Right cardiac atrium (tissue), 5 donors: Measurements from ENCODE around the gene NOD2. TPM values are rescaled to one million over a fixed set of nuclear protein-coding genes. Genes with fewer than 3 reads are reported as not detected.

ENCODE experiments used
- ATAC-seq, 2 donors: fragments of 200-7000 bp; cut with Tn5 transposase; one replicate each; pipeline versions ENCODE4 v1.8.0 to v1.9.1; 2020; ENCODE audit warnings: moderate library complexity in 2 of 2, mild to moderate bottlenecking in 1 of 2
- DNase-seq, 3 donors: peaks; one replicate each; pipeline ENCODE4 v3.0.0-alpha.2; 2020
- H3K27ac ChIP-seq: one replicate; pipeline ENCODE4 v1.5.1; 2013; ENCODE audit warnings: mild to moderate bottlenecking, low read length, control low read depth, moderate library complexity
- H3K27me3 ChIP-seq: one replicate; pipeline ENCODE4 v1.6.1; 2013; ENCODE audit not compliant: control insufficient read depth, insufficient read depth
- H3K4me1 ChIP-seq: one replicate; pipeline ENCODE4 v1.6.1; 2013; ENCODE audit warnings: low read length; ENCODE audit not compliant: control insufficient read depth, insufficient read depth
- H3K4me3 ChIP-seq: one replicate; pipeline ENCODE4 v1.5.1; 2013; ENCODE audit warnings: low read length, control low read depth
- H3K9me3 ChIP-seq: one replicate; pipeline ENCODE4 v1.6.1; 2013; ENCODE audit warnings: low read length; ENCODE audit not compliant: control insufficient read depth
- WGBS: extraction: QIAGEN DNeasy Blood & Tissue Kit; methylation state at CpG from one replicate; pipeline ENCODE4 v1.1.7; 2013; 5-methylcytosine and 5-hydroxymethylcytosine counted together
- intact Hi-C, 4 donors: fragments of 100-400 bp; cut with DNase I; formaldehyde crosslinking; loops; one replicate each; pipeline versions ENCODE4 v1.11.0 to v1.14.0; 2022 to 2023
- polyA plus RNA-seq: library from polyadenylated mRNA; stranded (reverse); fragments of 200-250 nt; gene quantifications from one replicate; pipeline ENCODE4 v1.2.3, GENCODE V29; 2013
- total RNA-seq, 4 donors: library from RNA; stranded (reverse); fragmentation: NEBNext Ultra II Directional; extraction: Animal tissue kit (Norgen Biotek cat#: 25700); gene quantifications; one replicate each; pipeline ENCODE4 v1.2.1, GENCODE V29; 2021
- donor health status: healthy with polysubstance abuse.
- donor health status: DM: no; HTN: yes; CAD: no.
- donor health status: DM: no; HTN: no; CAD: no.
- donor health status: DM: no; HTN: yes; CAD: no; lungs with severe emphysema.
- donor health status: DM: yes; HTN: yes; CAD: no.

The NOD2 gene
- total and polyA plus RNA-seq, 5 donors: 0.52 to 1.5 (median 0.82) TPM

- peaks cover 6% of the 10 kb centered on the region for H3K9me3 ChIP-seq
- H3K27me3 ChIP-seq: no peaks in the 10 kb centered on the region
- WGBS: 87% methylated on average over 6 of the region's 6 CpGs
- H3K27ac ChIP-seq: no peak overlapping the region
- no peak overlapping the region for H3K4me3 ChIP-seq
- ATAC-seq (no peak), DNase-seq (no peak)
- intact Hi-C loops: loop anchor here in 1 of 4 donors (10.0 kb wide), 1 partner anchor 134 kb away; no protein-coding TSS in a partner anchor
- no peaks in the 10 kb centered on the region for H3K4me1 ChIP-seq
These were observed 22.9 kb upstream of the NOD2 start for GRCh38 chr16:50670476-50670875.

- no peak for DNase-seq
- no peaks in the 10 kb centered on the region for H3K27me3 ChIP-seq
- H3K4me3 ChIP-seq: no peak overlapping the region
- intact Hi-C loops: loop anchor here in 1 of 4 donors (10.0 kb wide), 1 partner anchor 133 kb away; no protein-coding TSS in a partner anchor
- H3K9me3 ChIP-seq: peaks cover 6% of the 10 kb centered on the region
- H3K4me1 ChIP-seq: no peaks in the 10 kb centered on the region
- no peak for ATAC-seq
- H3K27ac ChIP-seq: no peak overlapping the region
- WGBS: 34% methylated on average over 2 of the region's 2 CpGs
These were observed 21.7 kb upstream of the NOD2 start for GRCh38 chr16:50671644-50672260.

GRCh38 chr16:50673496-50674275, 19.7 kb upstream of the NOD2 start:
- Histone ChIP-seq H3K4me1 (no peaks in the 10 kb centered on the region), H3K9me3 (peaks cover 6% of the 10 kb centered on the region), H3K27me3 (no peaks in the 10 kb centered on the region), H3K4me3 (no peak overlapping the region), H3K27ac (no peak overlapping the region)
- ATAC-seq: no peak
- intact Hi-C loops: loop anchor here in 1 of 4 donors (10.0 kb wide), 1 partner anchor 131 kb away; no protein-coding TSS in a partner anchor
- DNase-seq: peak in 1 of 3 donors; percentile 42
- WGBS: 42% methylated on average over 70 of the region's 70 CpGs

- Histone ChIP-seq H3K4me1 (no peaks in the 10 kb centered on the region), H3K9me3 (peaks cover 6% of the 10 kb centered on the region), H3K4me3 (no peak overlapping the region), H3K27me3 (no peaks in the 10 kb centered on the region), H3K27ac (no peak overlapping the region)
- intact Hi-C loops: loop anchor here in 1 of 4 donors (10.0 kb wide), 1 partner anchor 130 kb away; no protein-coding TSS in a partner anchor
- whole genome bisulfite sequencing: 90% methylated on average over 4 of the region's 4 CpGs
- ATAC-seq: no peak
- DNase-seq: no peak
These were observed 18.6 kb upstream of the NOD2 start for GRCh38 chr16:50674831-50675230.

GRCh38 chr16:50675686-50676610, 17.5 kb upstream of the NOD2 start:
- H3K4me1 ChIP-seq: no peaks in the 10 kb centered on the region
- ATAC-seq (no peak), DNase-seq (no peak)
- intact Hi-C loops: loop anchor here in 1 of 4 donors (10.0 kb wide), 1 partner anchor 129 kb away; no protein-coding TSS in a partner anchor
- no peaks in the 10 kb centered on the region for H3K27me3 ChIP-seq
- WGBS: 82% methylated on average over 23 of the region's 23 CpGs
- H3K27ac ChIP-seq: no peak overlapping the region
- no peak overlapping the region for H3K4me3 ChIP-seq
- peaks cover 6% of the 10 kb centered on the region for H3K9me3 ChIP-seq

- Histone ChIP-seq H3K4me1 (no peaks in the 10 kb centered on the region), H3K27me3 (no peaks in the 10 kb centered on the region), H3K4me3 (no peak overlapping the region), H3K9me3 (peaks cover 5% of the 10 kb centered on the region), H3K27ac (no peak overlapping the region)
- no peak for DNase-seq
- intact Hi-C loops: loop anchor here in 1 of 4 donors (10.0 kb wide), 1 partner anchor 128 kb away; no protein-coding TSS in a partner anchor
- no peak for ATAC-seq
- 73% methylated on average over 9 of the region's 9 CpGs for WGBS
These were observed 16.7 kb upstream of the NOD2 start for GRCh38 chr16:50676684-50677225.

GRCh38 chr16:50677351-50677750, 16.1 kb upstream of the NOD2 start:
- Histone ChIP-seq H3K4me1 (no peaks in the 10 kb centered on the region), H3K9me3 (no peaks in the 10 kb centered on the region), H3K27me3 (no peaks in the 10 kb centered on the region), H3K27ac (no peak overlapping the region), H3K4me3 (no peak overlapping the region)
- intact Hi-C loops: loop anchor here in 1 of 4 donors (10.0 kb wide), 1 partner anchor 127 kb away; no protein-coding TSS in a partner anchor
- 71% methylated on average over 7 of the region's 7 CpGs for WGBS
- DNase-seq: no peak
- no peak for ATAC-seq

- intact Hi-C loops: loop anchor here in 1 of 4 donors (10.0 kb wide), 1 partner anchor 126 kb away; no protein-coding TSS in a partner anchor
- H3K9me3 ChIP-seq: no peaks in the 10 kb centered on the region
These were observed 14.9 kb upstream of the NOD2 start for GRCh38 chr16:50678531-50678930.

GRCh38 chr16:50679266-50679665, 14.1 kb upstream of the NOD2 start:
- H3K27ac ChIP-seq: no peak overlapping the region
- no peak for ATAC-seq

More at GRCh38 chr16:50678531-50678930, 14.9 kb upstream of the NOD2 start:
- Histone ChIP-seq H3K4me1 (no peaks in the 10 kb centered on the region), H3K4me3 (no peak overlapping the region), H3K27me3 (no peaks in the 10 kb centered on the region), H3K27ac (no peak overlapping the region)
- WGBS: 58% methylated on average over 3 of the region's 3 CpGs
- ATAC-seq (no peak), DNase-seq (no peak)

More at GRCh38 chr16:50679266-50679665, 14.1 kb upstream of the NOD2 start:
- Histone ChIP-seq H3K27me3 (no peaks in the 10 kb centered on the region), H3K4me3 (no peak overlapping the region), H3K4me1 (no peaks in the 10 kb centered on the region), H3K9me3 (no peaks in the 10 kb centered on the region)
- WGBS: 76% methylated on average over 14 of the region's 14 CpGs
- intact Hi-C loops: loop anchor here in 1 of 4 donors (10.0 kb wide), 1 partner anchor 126 kb away; no protein-coding TSS in a partner anchor
- DNase-seq: no peak
